ENCODE data around the gene UBE2F. TPM values are rescaled to one million over a fixed set of nuclear protein-coding genes. Genes with fewer than 3 reads are reported as not detected.

The UBE2F gene
- total RNA-seq, 2 experiments from 2014 or later = 19.9 to 27.1 TPM

DNA sequence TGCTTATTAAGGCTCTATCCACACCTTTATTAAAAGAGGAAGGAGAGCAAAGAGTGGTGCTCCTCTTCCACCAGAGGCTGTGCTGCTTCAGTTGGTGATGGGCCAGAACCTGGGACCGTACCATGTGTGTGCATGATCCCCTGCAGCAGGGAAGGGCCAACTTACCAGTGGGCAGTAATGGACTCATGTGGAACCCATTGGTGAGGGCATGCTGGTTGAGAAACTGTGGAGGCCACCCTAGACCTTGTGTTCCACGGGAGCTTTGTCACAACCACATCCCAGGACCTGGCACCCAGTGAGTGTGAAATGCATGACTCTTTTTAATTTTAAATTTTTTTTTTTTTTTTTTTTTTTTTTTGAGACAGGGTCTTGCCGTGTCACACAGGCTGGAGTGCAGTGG lies 5.4 kb downstream of the UBE2F start:
- no TSS peak for BruUV-seq (replicated peaks)
- Histone ChIP-seq H4K20me1 (ENCODE audit: insufficient read depth, low read length) (no peaks in the 10 kb centered on the region), H3K27ac (ENCODE audit: low read depth, low read length, poor library complexity, severe bottlenecking) (no peak overlapping the region), H3K9me3 (ENCODE audit: low read length) (no peaks in the 10 kb centered on the region), H3K4me1 (ENCODE audit: insufficient read depth, low read length, poor library complexity, severe bottlenecking) (peaks cover 26% of the 10 kb centered on the region), H3K36me3 (ENCODE audit: insufficient read depth, low read length) (peaks cover 9% of the 10 kb centered on the region; the same call in 1 of the 2 replicates), H3K4me2 (ENCODE audit: low read length) (no peak overlapping the region), H3K79me2 (ENCODE audit: insufficient read depth, low read depth, low read length) (peaks cover 5% of the 10 kb centered on the region; the same call in 1 of the 2 replicates), H2AFZ (ENCODE audit: low read length) (no peak overlapping the region), H3K9me2 (ENCODE audit: insufficient read depth, low read length) (no peaks in the 10 kb centered on the region), H3K4me3 (ENCODE audit: low read depth, low read length, poor library complexity, severe bottlenecking) (no peak overlapping the region)
- POLR2A ChIA-PET = interaction anchor here (0.6 kb wide), 1 partner anchor 139 kb away, joined by 3 read pairs; no protein-coding TSS in a partner anchor
- intact Hi-C loops (cut with micrococcal nuclease; ENCODE audit: unreplicated experiment) = no loop called here
- CTCF ChIA-PET (ENCODE audit: unreplicated experiment) = no interaction called here
- no peak for DNase-seq (ENCODE audit: low spot score)
- TF ChIP-seq, protein P1, sequence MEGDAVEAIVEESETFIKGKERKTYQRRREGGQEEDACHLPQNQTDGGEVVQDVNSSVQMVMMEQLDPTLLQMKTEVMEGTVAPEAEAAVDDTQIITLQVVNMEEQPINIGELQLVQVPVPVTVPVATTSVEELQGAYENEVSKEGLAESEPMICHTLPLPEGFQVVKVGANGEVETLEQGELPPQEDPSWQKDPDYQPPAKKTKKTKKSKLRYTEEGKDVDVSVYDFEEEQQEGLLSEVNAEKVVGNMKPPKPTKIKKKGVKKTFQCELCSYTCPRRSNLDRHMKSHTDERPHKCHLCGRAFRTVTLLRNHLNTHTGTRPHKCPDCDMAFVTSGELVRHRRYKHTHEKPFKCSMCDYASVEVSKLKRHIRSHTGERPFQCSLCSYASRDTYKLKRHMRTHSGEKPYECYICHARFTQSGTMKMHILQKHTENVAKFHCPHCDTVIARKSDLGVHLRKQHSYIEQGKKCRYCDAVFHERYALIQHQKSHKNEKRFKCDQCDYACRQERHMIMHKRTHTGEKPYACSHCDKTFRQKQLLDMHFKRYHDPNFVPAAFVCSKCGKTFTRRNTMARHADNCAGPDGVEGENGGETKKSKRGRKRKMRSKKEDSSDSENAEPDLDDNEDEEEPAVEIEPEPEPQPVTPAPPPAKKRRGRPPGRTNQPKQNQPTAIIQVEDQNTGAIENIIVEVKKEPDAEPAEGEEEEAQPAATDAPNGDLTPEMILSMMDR (conservative IDR thresholded peaks at IDR 0.05; ENCODE audit: low read length) = no peak
- no peak for TF ChIP-seq EZH2phosphoT487 (IDR thresholded peaks at IDR 0.05; ENCODE audit: borderline replicate concordance, low read depth, low read length)

DNA sequence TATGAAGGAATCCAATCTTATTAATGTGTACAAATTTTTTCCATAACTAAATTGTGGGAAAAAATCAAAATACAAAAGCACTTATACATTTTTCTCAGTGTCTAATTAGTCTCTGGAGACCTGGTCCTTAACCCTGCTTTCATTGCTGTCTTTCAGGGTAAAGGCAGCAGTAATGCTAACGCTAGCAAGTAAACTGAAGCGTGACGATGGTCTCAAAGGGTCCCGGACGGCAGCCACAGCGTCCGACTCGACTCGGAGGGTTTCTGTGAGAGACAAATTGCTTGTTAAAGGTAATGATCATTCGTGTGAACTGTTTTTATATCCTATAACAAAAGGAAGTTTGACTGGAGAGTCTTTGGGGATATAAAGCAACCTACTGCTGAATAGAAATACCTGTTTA lies 6.1 kb downstream of the UBE2F start:
- H3K36me3 ChIP-seq (ENCODE audit: insufficient read depth, low read length) = peaks cover 9% of the 10 kb centered on the region; the same call in 1 of the 2 replicates
- ChIA-PET CTCF (ENCODE audit: unreplicated experiment) (no interaction called here), POLR2A (interaction anchor here (0.6 kb wide), 1 partner anchor 139 kb away, joined by 3 read pairs; no protein-coding TSS in a partner anchor)
- TF ChIP-seq EZH2phosphoT487 (IDR thresholded peaks at IDR 0.05; ENCODE audit: borderline replicate concordance, low read depth, low read length) = no peak
- TF ChIP-seq, protein P1 (conservative IDR thresholded peaks at IDR 0.05; ENCODE audit: low read length) = no peak
- no peaks in the 10 kb centered on the region for H3K9me3 ChIP-seq (ENCODE audit: low read length)
- no peak for DNase-seq (ENCODE audit: low spot score)
- H3K4me2 ChIP-seq (ENCODE audit: low read length) = no peak overlapping the region
- BruUV-seq (replicated peaks) = no TSS peak
- H3K9me2 ChIP-seq (ENCODE audit: insufficient read depth, low read length) = no peaks in the 10 kb centered on the region
- H4K20me1 ChIP-seq (ENCODE audit: insufficient read depth, low read length) = no peaks in the 10 kb centered on the region
- H3K4me1 ChIP-seq (ENCODE audit: insufficient read depth, low read length, poor library complexity, severe bottlenecking) = peaks cover 29% of the 10 kb centered on the region
- intact Hi-C loops (cut with micrococcal nuclease; ENCODE audit: unreplicated experiment) = no loop called here
- H3K79me2 ChIP-seq (ENCODE audit: insufficient read depth, low read depth, low read length) = peaks cover 5% of the 10 kb centered on the region; the same call in 1 of the 2 replicates
- no peak overlapping the region for H3K27ac ChIP-seq (ENCODE audit: low read depth, low read length, poor library complexity, severe bottlenecking)
- H2AFZ ChIP-seq (ENCODE audit: low read length) = no peak overlapping the region
- H3K4me3 ChIP-seq (ENCODE audit: low read depth, low read length, poor library complexity, severe bottlenecking) = no peak overlapping the region

DNA sequence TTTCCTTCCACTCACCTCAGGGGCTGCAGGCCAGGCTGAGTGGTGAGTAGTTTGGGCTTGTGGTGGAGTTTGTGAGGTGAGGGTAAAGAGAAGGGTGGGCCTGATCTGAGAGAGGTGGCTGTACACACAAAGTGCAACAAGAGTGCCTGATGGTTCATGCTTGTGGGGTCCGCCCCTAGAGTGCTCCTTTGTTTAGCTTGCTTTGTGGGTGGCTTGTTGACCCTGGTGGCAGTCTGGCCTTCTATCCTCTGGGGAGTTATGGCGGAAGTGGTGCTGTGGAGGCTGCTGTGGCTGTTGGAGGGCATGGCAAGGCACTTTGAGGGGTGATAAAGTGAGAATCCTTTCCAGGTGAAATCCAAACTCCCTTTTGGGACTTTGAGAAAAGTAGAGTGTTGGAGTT lies 10.6 kb downstream of the UBE2F start:
- TF ChIP-seq, protein P1 (conservative IDR thresholded peaks at IDR 0.05; ENCODE audit: low read length) = no peak
- TF ChIP-seq EZH2phosphoT487 (IDR thresholded peaks at IDR 0.05; ENCODE audit: borderline replicate concordance, low read depth, low read length) = no peak
- no peaks in the 10 kb centered on the region for H3K79me2 ChIP-seq (ENCODE audit: insufficient read depth, low read depth, low read length)

More for the DNA sequence above, 10.6 kb downstream of the UBE2F start:
- ChIA-PET CTCF (ENCODE audit: unreplicated experiment) (no interaction called here), POLR2A (no interaction called here)
- H3K4me3 ChIP-seq (ENCODE audit: low read depth, low read length, poor library complexity, severe bottlenecking) = no peak overlapping the region
- intact Hi-C loops (cut with micrococcal nuclease; ENCODE audit: unreplicated experiment) = no loop called here
- H3K9me3 ChIP-seq (ENCODE audit: low read length) = no peaks in the 10 kb centered on the region
- peaks cover 5% of the 10 kb centered on the region; the same call in 1 of the 2 replicates for H4K20me1 ChIP-seq (ENCODE audit: insufficient read depth, low read length)
- peak; percentile 83 for DNase-seq (ENCODE audit: low spot score)
- H3K9me2 ChIP-seq (ENCODE audit: insufficient read depth, low read length) = no peaks in the 10 kb centered on the region
- peak overlapping the region; percentile 8; the same call in 1 of the 2 replicates for H2AFZ ChIP-seq (ENCODE audit: low read length)
- peak overlapping the region; percentile 11 for H3K27ac ChIP-seq (ENCODE audit: low read depth, low read length, poor library complexity, severe bottlenecking)
- H3K4me2 ChIP-seq (ENCODE audit: low read length) = peak overlapping the region; percentile 67
- no TSS peak for BruUV-seq (replicated peaks)
- peaks cover 9% of the 10 kb centered on the region; the same call in 1 of the 2 replicates for H3K36me3 ChIP-seq (ENCODE audit: insufficient read depth, low read length)
- H3K4me1 ChIP-seq (ENCODE audit: insufficient read depth, low read length, poor library complexity, severe bottlenecking) = peaks cover 20% of the 10 kb centered on the region
